Activated T-helper 1 cell treated with anti-CD3 and anti-CD28 coated beads, Interleukin-2, amount 50 U/mL, for 16 hours (primary cell): ENCODE measurements around the gene ZFPM1.

Source experiments
- DNase-seq, 2 donors: peaks; one replicate each; pipeline ENCODE4 v3.0.0-alpha.2; 2020; ENCODE audit warnings: low read depth in 1 of 2, low spot score in 1 of 2

The ZFPM1 gene

DNA sequence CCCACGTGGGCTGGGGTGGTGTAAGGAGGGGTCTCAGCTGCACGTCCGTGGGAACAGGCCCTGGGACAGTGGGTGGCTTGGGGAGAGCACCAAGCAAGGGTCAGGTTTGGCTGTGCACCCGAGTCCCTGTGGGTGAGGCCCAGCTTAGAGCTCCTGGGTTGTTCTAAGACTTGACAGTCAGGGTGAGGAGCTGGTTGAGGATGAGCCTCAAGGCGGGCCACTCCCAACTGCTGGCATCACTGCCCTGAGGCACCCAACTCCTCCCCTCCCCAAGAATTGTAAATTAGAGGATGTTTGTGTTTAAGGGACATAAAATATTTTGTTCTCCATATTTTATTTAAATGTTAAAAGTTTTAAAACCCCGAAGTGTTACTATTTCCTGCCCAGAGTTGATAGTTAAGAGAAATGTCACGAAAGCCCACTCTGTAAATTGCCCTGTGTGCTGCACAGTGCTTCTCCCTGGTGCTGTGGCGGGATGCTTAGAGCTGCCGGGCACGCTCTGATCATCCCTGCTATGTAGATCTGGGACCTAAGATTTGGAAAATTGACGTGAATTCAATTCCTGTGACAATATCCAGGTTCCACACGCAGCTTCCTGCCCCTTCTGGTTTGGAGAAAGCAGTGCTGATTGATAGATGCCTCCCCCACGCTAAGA lies 133.0 kb downstream of the ZFPM1 start:
- no peak for DNase-seq
